Peyer's patch (tissue), 4 donors: ENCODE data around the gene ZSCAN2. TPM values are rescaled to one million over a fixed set of nuclear protein-coding genes. Genes with fewer than 3 reads are reported as not detected.

Experiments used
- DNase-seq, 3 donors: peaks; one replicate each; pipeline ENCODE4 v3.0.0-alpha.2; 2017 to 2019
- H3K27ac ChIP-seq, 4 donors: fragments of 200-600 bp; sonication (generic); one replicate each; pipeline ENCODE4 v1.5.1; 2016 to 2019
- H3K27me3 ChIP-seq, 2 donors: fragments of 200-600 bp; sonication (generic); one replicate each; pipeline ENCODE4 v1.5.1; 2019
- H3K36me3 ChIP-seq, 3 donors: fragments of 200-600 bp; sonication (generic); one replicate each; pipeline ENCODE4 v1.5.1; 2016 to 2019
- H3K4me1 ChIP-seq, 4 donors: fragments of 200-600 bp; sonication (generic); one replicate each; pipeline ENCODE4 v1.5.1; 2016 to 2019
- H3K4me3 ChIP-seq, 4 donors: fragments of 200-600 bp; sonication (generic); 1 replicate in 3 of 4; 2 replicates in 1 of 4; pipeline ENCODE4 v1.5.1; 2016 to 2019; ENCODE audit warnings: mild to moderate bottlenecking in 1 of 4
- H3K9me3 ChIP-seq, 4 donors: fragments of 200-600 bp; sonication (generic); one replicate each; pipeline ENCODE4 v1.5.1; 2016 to 2019; ENCODE audit warnings: mild to moderate bottlenecking in 1 of 4
- CTCF ChIP-seq, 6 experiments: fragments of 450-650 bp in 4 of 6; fragments of 200-600 bp in 2 of 6; sonication (generic) in 1 of 6; IDR thresholded peaks; one replicate each; pipeline ENCODE4 v1.5.1; 2017 to 2019; ENCODE audit warnings: antibody characterized with exemption in 6 of 6, mild to moderate bottlenecking in 3 of 6, moderate library complexity in 1 of 6
- POLR2A ChIP-seq, 2 donors: fragments of 450-650 bp; IDR thresholded peaks; one replicate each; pipeline ENCODE4 v1.5.1; 2017; ENCODE audit warnings: antibody characterized with exemption in 2 of 2, mild to moderate bottlenecking in 2 of 2, moderate library complexity in 2 of 2
- total RNA-seq, 4 donors: library from RNA; depleted of rRNA; stranded (reverse); fragments of >200 nt; gene quantifications; one replicate each; pipeline ENCODE4 v1.1.0, GENCODE V29; 2016

Gene ZSCAN2
- total RNA-seq, 4 donors from 2014 or later = 4.4 to 22.3 (median 10.2) TPM

GRCh38 chr15:84603630-84604379 lies 3.0 kb downstream of the ZSCAN2 start:
- Histone ChIP-seq H3K9me3 (no peaks in the 10 kb centered on the region), H3K27me3 (no peaks in the 10 kb centered on the region), H3K4me3 (no peak overlapping the region), H3K4me1 (peaks cover 0 to 19% (median 11%) of the 10 kb centered on the region in 4 donors), H3K27ac (no peak overlapping the region), H3K36me3 (peaks cover 0 to 3% (median 0%) of the 10 kb centered on the region in 3 donors)
- TF ChIP-seq CTCF (IDR thresholded peaks at IDR 0.05) = no peak
- TF ChIP-seq POLR2A (IDR thresholded peaks at IDR 0.05) = no peak
- peak in 1 of 3 donors; percentile 34 for DNase-seq

- Histone ChIP-seq H3K36me3 (peaks cover 0 to 3% (median 0%) of the 10 kb centered on the region in 3 donors), H3K4me3 (no peak overlapping the region), H3K27me3 (no peaks in the 10 kb centered on the region), H3K9me3 (no peaks in the 10 kb centered on the region), H3K4me1 (peaks cover 0 to 16% (median 8%) of the 10 kb centered on the region in 4 donors), H3K27ac (peak overlapping the region in 1 of 4 donors; percentile 14)
- no peak for TF ChIP-seq CTCF (IDR thresholded peaks at IDR 0.05)
- TF ChIP-seq POLR2A (IDR thresholded peaks at IDR 0.05) = no peak
- no peak for DNase-seq
Observed at GRCh38 chr15:84604826-84605553, 4.2 kb downstream of the ZSCAN2 start.

GRCh38 chr15:84605554-84605882 lies 4.7 kb downstream of the ZSCAN2 start:
- peaks cover 0 to 3% (median 0%) of the 10 kb centered on the region in 3 donors for H3K36me3 ChIP-seq
- H3K9me3 ChIP-seq = no peaks in the 10 kb centered on the region
- no peak for TF ChIP-seq CTCF (IDR thresholded peaks at IDR 0.05)
- DNase-seq = no peak
- H3K27ac ChIP-seq = peak overlapping the region in 1 of 4 donors; percentile 14
- H3K4me1 ChIP-seq = peaks cover 0 to 14% (median 8%) of the 10 kb centered on the region in 4 donors
- no peaks in the 10 kb centered on the region for H3K27me3 ChIP-seq
- H3K4me3 ChIP-seq = no peak overlapping the region

- peak in 1 of 3 donors; percentile 60 for DNase-seq
- Histone ChIP-seq H3K4me1 (peaks cover 0 to 14% (median 6%) of the 10 kb centered on the region in 4 donors), H3K9me3 (no peaks in the 10 kb centered on the region), H3K4me3 (no peak overlapping the region), H3K36me3 (peaks cover 0 to 3% (median 0%) of the 10 kb centered on the region in 3 donors), H3K27me3 (no peaks in the 10 kb centered on the region), H3K27ac (peak overlapping the region in 1 of 4 donors; percentile 30)
- TF ChIP-seq POLR2A (IDR thresholded peaks at IDR 0.05) = no peak
- no peak for TF ChIP-seq CTCF (IDR thresholded peaks at IDR 0.05)
Observed at GRCh38 chr15:84606653-84607120, 5.9 kb downstream of the ZSCAN2 start.

GRCh38 chr15:84608707-84609284 lies 8.0 kb downstream of the ZSCAN2 start:
- TF ChIP-seq CTCF (IDR thresholded peaks at IDR 0.05) = no peak
- no peak for TF ChIP-seq POLR2A (IDR thresholded peaks at IDR 0.05)
- Histone ChIP-seq H3K27me3 (no peaks in the 10 kb centered on the region), H3K36me3 (peaks cover 0 to 3% (median 0%) of the 10 kb centered on the region in 3 donors), H3K27ac (no peak overlapping the region), H3K4me1 (peaks cover 0 to 14% (median 5%) of the 10 kb centered on the region in 4 donors), H3K4me3 (no peak overlapping the region), H3K9me3 (no peaks in the 10 kb centered on the region)
- DNase-seq = no peak
